ENCODE data around the gene ESYT3.
"Not testable (repeated sequence)": the region's sequence is repeated elsewhere in the genome, so short reads cannot be mapped to it uniquely, and the experiment has no call there.

Gene ESYT3

GRCh38 chr3:138412821-138413551 lies 21.4 kb upstream of the ESYT3 start:
- no peak for DNase-seq

- DNase-seq, result not testable (repeated sequence)
Observed at GRCh38 chr3:138416236-138416635, 18.2 kb upstream of the ESYT3 start.

- peak; percentile 72 for DNase-seq
Observed at GRCh38 chr3:138417559-138417982, 16.8 kb upstream of the ESYT3 start.

GRCh38 chr3:138418601-138419206 lies 15.7 kb upstream of the ESYT3 start:
- peak; percentile 5 for DNase-seq

- no peak for DNase-seq
Observed at GRCh38 chr3:138423316-138423715, 11.1 kb upstream of the ESYT3 start.

GRCh38 chr3:138424323-138424722 lies 10.1 kb upstream of the ESYT3 start:
- no peak for DNase-seq

- DNase-seq, result peak; percentile 3
Observed at GRCh38 chr3:138426211-138426610, 8.2 kb upstream of the ESYT3 start.

GRCh38 chr3:138426754-138427153 lies 7.7 kb upstream of the ESYT3 start:
- DNase-seq, result not testable (repeated sequence)

- DNase-seq, result no peak
Observed at GRCh38 chr3:138429665-138430064, 4.8 kb upstream of the ESYT3 start.

GRCh38 chr3:138432576-138433240 lies 1.7 kb upstream of the ESYT3 start:
- no peak for DNase-seq

- DNase-seq, result no peak
Observed at GRCh38 chr3:138433892-138434275, 532 bp upstream of the ESYT3 start.

GRCh38 chr3:138434875-138435772 lies 708 bp downstream of the ESYT3 start:
- no peak for DNase-seq

GRCh38 chr3:138435840-138436239 lies 1.4 kb downstream of the ESYT3 start:
- no peak for DNase-seq

GRCh38 chr3:138437281-138437680 lies 2.9 kb downstream of the ESYT3 start:
- no peak for DNase-seq

GRCh38 chr3:138438896-138439295 lies 4.5 kb downstream of the ESYT3 start:
- no peak for DNase-seq

- no peak for DNase-seq
Observed at GRCh38 chr3:138439646-138440045, 5.2 kb downstream of the ESYT3 start.

- DNase-seq, result no peak
Observed at GRCh38 chr3:138440121-138440521, 5.7 kb downstream of the ESYT3 start.

GRCh38 chr3:138440596-138440995 lies 6.2 kb downstream of the ESYT3 start:
- no peak for DNase-seq

GRCh38 chr3:138441256-138441655 lies 6.8 kb downstream of the ESYT3 start:
- no peak for DNase-seq

- DNase-seq, result no peak
Observed at GRCh38 chr3:138441742-138442141, 7.3 kb downstream of the ESYT3 start.

- DNase-seq, result no peak
Observed at GRCh38 chr3:138442433-138442832, 8.0 kb downstream of the ESYT3 start.

- no peak for DNase-seq
Observed at GRCh38 chr3:138443091-138443490, 8.7 kb downstream of the ESYT3 start.

Measured in NCI-H1694 treated with DMSO at 0.1 percent for 48 hours (cell line).